GM10248 (cell line): Measurements from ENCODE around the gene RNF32.
"Not testable (repeated sequence)": the region's sequence is repeated elsewhere in the genome, so short reads cannot be mapped to it uniquely, and the experiment has no call there.

Source experiments
- CTCF ChIA-PET: fragments of 300-600 bp; sonication (Branson Sonifier 250); formaldehyde crosslinking; extraction: SDS; loops from one replicate; lab custom pipeline; 2021; ENCODE audit warnings: antibody characterized with exemption; lab: Yijun Ruan, JAX
- POLR2A ChIA-PET: fragments of 350-650 bp; sonication (Branson Sonifier 250); formaldehyde crosslinking; extraction: SDS; loops from one replicate; lab custom pipeline; 2020; ENCODE audit warnings: antibody characterized with exemption; lab: Yijun Ruan, JAX
- DNase-seq: peaks from one replicate; pipeline ENCODE4 v3.0.0; 2012; ENCODE audit errors: extremely low spot score
- CTCF ChIP-seq: IDR thresholded peaks from 2 replicates; pipeline ENCODE4 v1.5.1; 2012; ENCODE audit warnings: mild to moderate bottlenecking, low read depth; ENCODE audit errors: extremely low read depth, missing control alignments, control extremely low read depth

The RNF32 gene

GRCh38 chr7:156635529-156636385 lies 4.8 kb upstream of the RNF32 start:
- CTCF ChIA-PET, result interaction anchor here (2.0 kb wide), 1 partner anchor 19 kb away, joined by 4 read pairs; no protein-coding TSS in a partner anchor
- no peak for TF ChIP-seq CTCF
- no peak for DNase-seq
- POLR2A ChIA-PET, result no interaction called here

- CTCF ChIA-PET, DNase-seq, POLR2A ChIA-PET: not testable (repeated sequence)
These were observed 3.5 kb upstream of the RNF32 start for GRCh38 chr7:156637093-156637492.

- ChIA-PET CTCF (no interaction called here), POLR2A (no interaction called here)
- TF ChIP-seq CTCF, result no peak
- no peak for DNase-seq
These were observed 2.0 kb upstream of the RNF32 start for GRCh38 chr7:156638443-156639077.

GRCh38 chr7:156639426-156640256 lies 933 bp upstream of the RNF32 start:
- ChIA-PET POLR2A (no interaction called here), CTCF (no interaction called here)
- TF ChIP-seq CTCF, result no peak
- no peak for DNase-seq

- POLR2A ChIA-PET, result no interaction called here
- DNase-seq, result no peak
- CTCF ChIA-PET, result interaction anchor here (1.0 to 1.9 kb wide), 3 partner anchors 9 to 128 kb away, joined by 3 to 13 read pairs (median 3); no protein-coding TSS in a partner anchor
- no peak for TF ChIP-seq CTCF
These were observed 443 bp downstream of the RNF32 start for GRCh38 chr7:156640949-156641485.

- ChIA-PET CTCF (interaction anchor here (1.1 to 1.9 kb wide), 3 partner anchors 8 to 126 kb away, joined by 3 to 13 read pairs (median 4); no protein-coding TSS in a partner anchor), POLR2A (no interaction called here)
- no peak for DNase-seq
- no peak for TF ChIP-seq CTCF
These were observed 1.9 kb downstream of the RNF32 start for GRCh38 chr7:156642306-156643045.

GRCh38 chr7:156647330-156647729 lies 6.8 kb downstream of the RNF32 start:
- DNase-seq, POLR2A ChIA-PET, CTCF ChIA-PET: not testable (repeated sequence)
